GM19372 (cell line): ENCODE results near the gene WDFY2.
A peak's percentile ranks its signal among the peaks of the same experiment; 100 is the strongest.

Experiments
- ATAC-seq: cut with Tn5 transposase; IDR thresholded peaks from one replicate; pipeline ENCODE4 v1.9.1; 2021; ENCODE audit warnings: mild to moderate bottlenecking, low read depth, moderate library complexity; ENCODE audit not compliant: unreplicated experiment

The WDFY2 gene

DNA sequence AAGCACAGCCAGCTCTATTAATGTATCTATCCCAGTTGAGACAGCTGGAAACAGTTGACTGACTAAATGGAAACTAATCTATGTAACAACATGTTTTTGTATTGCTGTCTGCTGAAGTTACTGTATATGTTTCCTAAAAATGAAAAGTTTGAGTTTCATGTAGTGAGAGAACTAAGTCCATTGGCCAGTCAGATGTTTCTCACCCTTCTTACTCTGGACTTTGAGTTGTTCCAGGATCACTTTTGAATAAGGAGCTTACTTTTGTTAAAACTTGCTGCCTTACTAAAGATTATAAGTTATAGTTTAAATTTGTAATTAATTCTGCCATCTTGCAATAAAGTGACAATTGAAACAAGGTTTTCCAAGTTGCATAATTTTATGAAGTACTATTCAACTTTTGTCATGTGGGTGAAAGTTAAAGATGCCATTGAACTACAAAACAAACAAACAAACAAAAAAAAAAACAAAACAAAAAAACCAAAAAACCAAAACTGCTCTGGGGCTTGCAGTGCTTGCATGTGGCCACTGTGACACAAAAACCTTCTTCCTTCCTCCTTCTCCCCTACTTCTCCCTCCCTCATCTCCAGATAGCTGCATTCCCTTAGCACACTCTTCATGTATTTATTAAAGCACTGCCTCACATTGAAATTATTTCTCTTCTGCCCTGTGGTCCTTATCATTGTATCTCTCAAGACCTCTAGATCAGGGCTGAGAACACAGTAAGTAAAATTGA lies 15.3 kb downstream of the WDFY2 start:
- ATAC-seq: no peak

DNA sequence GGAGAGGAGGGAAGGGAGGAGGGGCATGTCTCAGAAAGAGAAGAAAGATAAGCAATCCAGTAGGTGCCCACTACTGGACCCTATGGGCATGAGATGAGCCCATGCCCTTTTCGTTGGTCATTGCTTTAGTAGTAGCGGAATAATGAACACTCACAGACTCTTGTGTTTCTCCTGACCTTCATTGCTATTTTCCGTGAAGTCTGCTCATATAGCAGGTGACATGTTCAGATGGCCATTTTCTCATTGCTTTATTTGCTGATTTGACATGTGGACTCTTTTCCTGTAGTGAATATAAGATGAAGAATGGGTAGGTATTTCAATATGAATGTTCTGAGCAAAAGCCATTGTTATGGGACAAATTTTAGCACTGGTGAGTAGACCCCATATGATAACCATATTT lies 16.4 kb downstream of the WDFY2 start:
- no peak for ATAC-seq

GRCh38 chr13:51601601-51602565 lies 17.6 kb downstream of the WDFY2 start:
- ATAC-seq: no peak

- no peak for ATAC-seq
Observed at GRCh38 chr13:51603716-51604115, 19.5 kb downstream of the WDFY2 start.

DNA sequence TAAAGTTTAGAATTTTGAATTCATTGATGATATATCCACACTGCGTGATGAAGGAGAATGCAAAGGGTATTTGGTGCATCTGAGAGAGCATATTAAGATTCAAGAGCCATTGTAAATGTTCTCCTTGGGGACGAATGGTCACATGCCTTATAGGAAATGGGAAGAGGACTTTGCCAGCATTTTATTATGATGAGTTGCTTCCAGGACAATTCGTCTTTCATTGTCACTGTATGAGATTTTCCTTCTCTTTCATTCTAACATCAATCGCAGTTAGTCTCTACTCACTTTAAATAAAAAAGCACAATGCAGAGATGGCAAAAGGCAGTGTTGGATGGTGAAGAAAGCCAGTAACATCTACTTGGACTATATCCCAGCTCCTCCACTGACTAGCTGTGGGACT lies 21.4 kb downstream of the WDFY2 start:
- ATAC-seq: no peak

DNA sequence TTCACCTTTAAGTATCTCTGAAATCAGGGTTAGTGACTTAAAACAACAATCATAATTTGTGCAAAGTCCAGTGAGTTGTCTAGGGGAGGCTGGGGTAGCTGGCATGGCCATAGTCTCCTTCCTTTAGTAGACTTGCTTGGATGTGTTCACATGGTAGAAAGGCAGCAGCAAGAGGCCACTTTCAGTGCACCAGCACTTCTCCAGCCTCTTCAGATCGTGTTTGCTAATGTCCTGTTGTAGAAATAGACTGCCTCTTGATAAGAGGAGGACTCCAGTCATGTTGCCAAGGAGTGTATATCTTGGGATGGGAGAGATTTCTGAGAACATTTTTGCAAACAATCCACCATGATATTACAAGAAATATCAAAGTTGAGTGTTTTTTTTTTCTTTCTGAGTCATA lies 22.9 kb downstream of the WDFY2 start:
- ATAC-seq: no peak

GRCh38 chr13:51608857-51609406 lies 24.7 kb downstream of the WDFY2 start:
- ATAC-seq: no peak

DNA sequence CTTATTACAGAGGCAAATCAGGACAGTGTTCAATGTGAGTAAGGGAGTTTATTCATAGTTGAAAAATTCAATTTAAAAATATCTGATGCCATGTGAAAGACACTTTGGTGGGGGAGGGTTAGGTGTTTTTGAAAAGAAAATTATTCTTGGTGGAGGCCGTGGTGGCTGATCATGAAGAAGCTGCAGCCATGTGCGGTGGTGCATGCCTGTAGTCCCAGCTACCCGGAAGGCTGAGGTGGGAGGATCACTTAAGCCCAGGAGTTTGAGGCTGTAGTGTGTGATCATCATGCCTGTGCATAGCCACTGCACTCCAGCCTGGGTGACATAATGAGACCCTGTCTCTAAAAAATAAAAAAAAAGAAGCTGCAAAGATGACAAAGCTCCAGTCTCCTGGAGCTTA lies 28.6 kb downstream of the WDFY2 start:
- no peak for ATAC-seq

DNA sequence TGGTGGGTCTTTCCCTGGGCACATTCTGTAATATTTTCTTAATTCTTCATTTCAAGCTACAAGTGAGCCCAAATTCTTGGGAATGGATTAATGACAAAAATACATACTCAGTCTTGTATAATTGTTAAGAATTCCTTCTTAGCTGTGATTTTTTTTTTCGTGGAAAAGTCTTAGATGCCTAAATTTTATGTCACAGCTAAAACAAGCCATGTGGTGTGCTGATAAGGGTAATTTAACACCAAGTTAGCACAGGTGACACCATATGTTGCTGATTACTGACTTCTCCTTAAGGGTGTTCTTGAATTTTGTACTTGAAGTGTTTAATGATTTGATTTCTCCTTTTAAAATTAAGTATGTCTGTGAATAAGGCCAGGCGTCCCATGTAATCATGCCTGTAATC lies 29.3 kb downstream of the WDFY2 start:
- no peak for ATAC-seq

GRCh38 chr13:51614350-51614786 lies 30.1 kb downstream of the WDFY2 start:
- peak; percentile 89 for ATAC-seq

- no peak for ATAC-seq
Observed at GRCh38 chr13:51618626-51619025, 34.4 kb downstream of the WDFY2 start.

GRCh38 chr13:51619614-51620013 lies 35.4 kb downstream of the WDFY2 start:
- ATAC-seq: no peak

GRCh38 chr13:51620165-51620983 lies 36.1 kb downstream of the WDFY2 start:
- no peak for ATAC-seq

DNA sequence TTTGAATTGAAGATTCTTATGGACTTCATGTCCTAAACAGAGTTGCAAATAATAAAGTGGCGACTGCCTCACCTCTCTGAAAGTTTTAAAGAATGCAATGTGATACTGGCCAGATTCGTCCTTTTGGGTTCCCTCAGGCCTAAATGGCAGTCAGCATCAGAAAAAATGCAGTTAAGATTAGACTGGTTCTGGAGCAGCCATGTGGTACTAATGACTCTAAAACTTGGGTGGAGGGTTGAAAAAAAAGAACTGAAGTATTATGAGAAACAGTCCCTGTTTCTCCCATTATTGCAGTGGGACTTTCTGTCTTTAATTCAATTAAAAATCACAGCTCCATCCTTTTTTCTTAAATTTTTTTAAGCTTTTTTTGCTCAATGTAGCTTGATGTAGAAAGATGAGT lies 37.3 kb downstream of the WDFY2 start:
- ATAC-seq: no peak

GRCh38 chr13:51623473-51623872 lies 39.2 kb downstream of the WDFY2 start:
- no peak for ATAC-seq

DNA sequence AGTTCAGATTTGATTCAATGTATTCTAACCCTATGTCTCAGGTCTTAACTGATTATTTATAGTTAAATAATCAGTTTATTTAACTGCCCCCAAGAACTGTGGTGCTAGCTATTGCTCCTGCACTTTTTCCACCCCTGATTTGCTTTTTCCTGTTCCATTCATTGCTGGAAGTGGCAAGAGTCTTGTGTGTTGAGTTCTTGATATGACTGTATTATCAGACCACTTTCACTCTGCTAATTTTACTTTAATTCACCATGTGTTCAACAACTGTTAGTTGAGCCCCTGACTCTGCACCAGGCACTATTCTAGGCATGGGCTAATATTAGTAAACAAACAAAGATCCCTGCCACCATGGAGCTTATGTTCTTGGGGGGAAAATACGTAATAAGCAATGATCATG lies 39.9 kb downstream of the WDFY2 start:
- ATAC-seq: no peak

- no peak for ATAC-seq
Observed at GRCh38 chr13:51624695-51625345, 40.6 kb downstream of the WDFY2 start.

DNA sequence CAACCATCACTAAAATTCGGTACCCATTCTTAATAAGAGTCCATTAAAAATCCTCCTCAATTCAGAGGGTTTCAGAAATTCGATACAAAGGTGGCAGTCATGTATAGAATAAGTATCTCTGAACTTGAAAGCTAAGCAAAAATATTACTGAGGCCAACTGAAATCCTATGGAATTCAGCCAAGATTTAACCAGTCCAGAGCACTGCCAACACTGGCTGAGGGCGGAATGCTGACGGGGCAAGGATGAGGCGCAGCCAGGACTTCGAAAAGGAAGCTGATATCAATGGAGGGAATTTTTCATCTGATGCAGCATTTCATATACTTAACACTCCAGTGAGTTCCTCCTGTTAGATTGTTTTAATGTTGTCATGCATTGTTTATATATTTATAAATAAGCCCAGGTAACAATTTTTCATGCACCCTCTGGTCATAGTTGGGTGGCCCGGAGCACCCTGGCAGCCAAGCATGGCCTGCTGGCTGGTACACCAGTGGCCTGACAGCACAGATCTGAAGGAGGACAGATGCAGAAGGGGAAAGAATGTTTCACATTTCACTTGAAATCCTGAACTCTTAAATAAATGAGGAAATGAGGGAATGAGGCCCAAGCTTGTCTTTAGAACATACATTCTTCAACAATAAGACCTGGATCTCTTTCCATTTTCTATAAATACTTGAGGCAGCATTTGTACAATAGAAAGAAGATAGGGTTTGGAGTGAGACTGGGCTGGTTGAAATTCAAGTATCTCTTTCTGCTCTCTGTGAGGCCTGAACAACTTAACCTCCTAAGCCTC lies 41.5 kb downstream of the WDFY2 start:
- no peak for ATAC-seq

DNA sequence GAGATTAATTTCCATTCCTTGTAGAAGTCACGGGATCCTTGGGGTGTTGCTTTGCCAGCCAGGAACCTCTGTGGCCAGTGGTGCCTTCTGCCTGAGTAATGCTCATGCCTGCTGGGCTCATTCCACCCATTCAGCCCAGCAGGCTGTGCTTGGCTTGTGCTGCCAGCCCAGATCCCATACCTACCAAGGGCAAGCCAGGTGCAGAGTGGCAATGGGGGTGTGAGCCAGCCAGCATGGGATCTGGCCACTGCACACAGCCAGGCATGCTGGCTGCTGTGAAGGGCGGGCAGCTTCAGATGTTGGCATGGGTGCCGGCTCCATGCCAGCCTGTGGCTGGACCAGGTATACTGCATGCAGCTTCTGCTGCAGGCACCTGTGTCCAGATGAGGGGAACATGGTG lies 42.5 kb downstream of the WDFY2 start:
- ATAC-seq: no peak
